ENCODE data around the gene ITGBL1.

Gene ITGBL1

DNA sequence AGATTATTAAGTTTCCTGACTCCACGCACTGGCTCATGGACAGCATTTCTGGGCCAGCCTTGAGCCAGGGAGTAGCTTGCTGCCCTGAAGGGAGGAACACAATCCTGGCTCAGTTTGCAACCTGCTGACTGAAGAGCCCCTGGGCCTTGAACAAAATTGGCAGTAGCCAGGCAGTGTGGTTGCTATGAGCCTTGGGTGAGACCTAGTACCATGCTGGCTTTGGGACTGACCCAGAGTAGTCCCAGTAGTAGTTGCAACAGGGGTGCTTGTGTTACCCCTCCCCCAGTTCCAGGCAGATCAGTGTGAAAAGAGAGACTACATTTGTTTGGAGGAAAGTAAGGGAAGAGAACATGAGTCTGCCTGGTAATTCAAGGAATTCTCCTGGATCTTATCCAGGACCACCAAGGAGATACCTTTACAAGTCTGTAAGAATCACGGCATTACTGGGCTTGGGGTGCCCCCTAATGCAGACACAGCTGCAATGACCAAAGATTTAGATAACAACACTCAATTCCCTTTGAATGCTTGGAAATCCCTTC lies 22.0 kb downstream of the ITGBL1 start:
- TF ChIP-seq CTCF (IDR thresholded peaks at IDR 0.05; ENCODE audit: low read length) (peak; percentile 44), EZH2 (IDR thresholded peaks at IDR 0.05; ENCODE audit: borderline replicate concordance, low read length) (no peak)
- Histone ChIP-seq H3K36me3 (ENCODE audit: insufficient read depth, low read length) (no peaks in the 10 kb centered on the region), H3F3A (ENCODE audit: insufficient read depth, low read length) (no peaks in the 10 kb centered on the region), H3K79me2 (ENCODE audit: insufficient read depth, low read length) (no peaks in the 10 kb centered on the region), H4K20me1 (ENCODE audit: insufficient read depth, low read length) (no peaks in the 10 kb centered on the region), H3K9ac (ENCODE audit: low read length) (no peak overlapping the region), H3K9me2 (ENCODE audit: low read depth, low read length) (no peaks in the 10 kb centered on the region), H2AFZ (ENCODE audit: low read length) (no peak overlapping the region), H3K4me1 (ENCODE audit: insufficient read depth, low read length, severe bottlenecking) (no peaks in the 10 kb centered on the region), H3K27me3 (ENCODE audit: insufficient read depth, low read length) (no peaks in the 10 kb centered on the region), H3K4me3 (ENCODE audit: low read depth, low read length, poor library complexity, severe bottlenecking) (no peak overlapping the region), H3K27ac (ENCODE audit: low read depth, low read length, poor library complexity, severe bottlenecking) (no peak overlapping the region), H3K4me2 (ENCODE audit: low read length) (no peak overlapping the region), H3K9me3 (ENCODE audit: low read length) (no peaks in the 10 kb centered on the region)

DNA sequence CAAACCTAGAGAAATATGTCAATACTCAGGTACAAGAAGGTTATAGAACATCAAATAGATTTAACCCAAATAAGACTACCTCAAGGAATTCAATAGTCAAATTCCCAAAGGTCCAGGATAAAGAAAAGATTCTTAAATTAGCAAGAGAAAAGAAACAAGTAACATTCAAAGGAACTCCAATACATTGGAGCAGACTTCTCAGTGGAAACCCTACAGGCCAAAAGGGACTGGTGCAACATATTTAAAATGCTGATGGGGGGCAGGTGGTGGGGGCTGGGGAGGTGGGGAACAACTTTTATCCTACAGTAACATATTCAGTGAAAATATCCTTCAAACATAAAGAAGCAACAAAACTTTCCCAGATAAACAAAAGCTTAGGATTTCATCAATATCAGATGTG lies 23.1 kb downstream of the ITGBL1 start:
- Histone ChIP-seq H3K9me2 (ENCODE audit: low read depth, low read length) (no peaks in the 10 kb centered on the region), H3K27me3 (ENCODE audit: insufficient read depth, low read length) (no peaks in the 10 kb centered on the region), H3K4me2 (ENCODE audit: low read length) (no peak overlapping the region), H3K9ac (ENCODE audit: low read length) (no peak overlapping the region), H3K27ac (ENCODE audit: low read depth, low read length, poor library complexity, severe bottlenecking) (no peak overlapping the region), H3K79me2 (ENCODE audit: insufficient read depth, low read length) (no peaks in the 10 kb centered on the region), H4K20me1 (ENCODE audit: insufficient read depth, low read length) (no peaks in the 10 kb centered on the region), H3K36me3 (ENCODE audit: insufficient read depth, low read length) (no peaks in the 10 kb centered on the region), H3K9me3 (ENCODE audit: low read length) (no peaks in the 10 kb centered on the region), H3F3A (ENCODE audit: insufficient read depth, low read length) (no peaks in the 10 kb centered on the region), H3K4me1 (ENCODE audit: insufficient read depth, low read length, severe bottlenecking) (no peaks in the 10 kb centered on the region), H3K4me3 (ENCODE audit: low read depth, low read length, poor library complexity, severe bottlenecking) (no peak overlapping the region), H2AFZ (ENCODE audit: low read length) (no peak overlapping the region)
- no peak for TF ChIP-seq EZH2 (IDR thresholded peaks at IDR 0.05; ENCODE audit: borderline replicate concordance, low read length)
- TF ChIP-seq CTCF (IDR thresholded peaks at IDR 0.05; ENCODE audit: low read length) = no peak

- Histone ChIP-seq H3K79me2 (ENCODE audit: insufficient read depth, low read length) (no peaks in the 10 kb centered on the region), H3K4me2 (ENCODE audit: low read length) (no peak overlapping the region), H3K9me2 (ENCODE audit: low read depth, low read length) (no peaks in the 10 kb centered on the region), H3K27ac (ENCODE audit: low read depth, low read length, poor library complexity, severe bottlenecking) (no peak overlapping the region), H3K9me3 (ENCODE audit: low read length) (no peaks in the 10 kb centered on the region), H3K4me1 (ENCODE audit: insufficient read depth, low read length, severe bottlenecking) (no peaks in the 10 kb centered on the region), H4K20me1 (ENCODE audit: insufficient read depth, low read length) (no peaks in the 10 kb centered on the region; the same call in 1 of the 2 replicates), H3F3A (ENCODE audit: insufficient read depth, low read length) (no peaks in the 10 kb centered on the region), H3K4me3 (ENCODE audit: low read depth, low read length, poor library complexity, severe bottlenecking) (no peak overlapping the region), H3K36me3 (ENCODE audit: insufficient read depth, low read length) (no peaks in the 10 kb centered on the region), H2AFZ (ENCODE audit: low read length) (no peak overlapping the region), H3K27me3 (ENCODE audit: insufficient read depth, low read length) (no peaks in the 10 kb centered on the region), H3K9ac (ENCODE audit: low read length) (no peak overlapping the region)
- TF ChIP-seq EZH2 (IDR thresholded peaks at IDR 0.05; ENCODE audit: borderline replicate concordance, low read length) = no peak
- TF ChIP-seq CTCF (IDR thresholded peaks at IDR 0.05; ENCODE audit: low read length) = no peak
Measured at GRCh38 chr13:101481421-101481820, 28.9 kb downstream of the ITGBL1 start.
